ENCODE results near the gene AMBRA1.

Gene AMBRA1

DNA sequence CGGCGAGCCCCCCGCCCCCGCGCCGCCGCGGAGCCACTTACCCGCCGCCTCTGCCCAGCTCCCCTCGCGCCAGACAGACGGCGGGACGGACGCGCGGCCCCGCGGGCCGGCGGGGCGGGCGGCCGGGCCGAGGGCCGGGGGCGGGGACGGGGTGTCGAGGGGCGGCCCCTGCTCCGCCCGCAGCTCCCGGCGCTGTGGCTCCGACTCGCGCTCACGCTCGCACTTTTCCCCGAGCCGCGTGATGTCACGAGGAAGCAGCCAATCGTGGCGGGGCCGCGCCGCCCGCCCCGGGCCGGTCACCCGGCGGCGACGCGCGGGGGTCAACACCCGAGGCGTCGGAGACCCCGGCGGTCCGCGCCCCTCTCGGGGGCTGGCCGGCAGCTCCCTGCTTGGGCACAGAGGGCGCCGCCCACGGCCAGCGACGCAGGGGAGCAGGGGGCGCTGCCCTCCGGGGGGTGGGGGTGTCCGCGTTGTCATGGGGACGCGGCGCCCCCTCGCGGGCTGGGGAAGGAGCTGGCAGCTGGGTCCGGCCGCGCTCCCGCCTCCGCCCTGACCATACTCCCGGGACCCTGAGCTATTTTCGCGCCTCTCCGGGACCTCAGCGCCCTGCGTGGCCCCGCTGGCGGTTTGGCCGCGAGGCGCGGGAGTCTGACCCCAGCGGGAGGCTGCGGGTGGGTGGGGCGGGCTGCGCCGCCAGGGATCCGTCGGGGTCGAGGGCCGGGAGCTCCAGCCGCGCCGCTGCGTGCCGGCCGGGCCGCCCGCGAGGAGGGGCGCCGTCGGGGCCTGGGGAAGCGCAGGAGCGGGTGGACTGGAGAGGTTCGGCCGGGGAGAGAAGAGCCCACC is 202.0 kb downstream of the AMBRA1 start, which contains the start of gene CHRM4:
Gene CHRM4, minus strand, starts transcription at position 199 of the 843 bp plus-strand sequence. CDS start 5,219 bp downstream, outside the sequence.
- DNase-seq: no peak

DNA sequence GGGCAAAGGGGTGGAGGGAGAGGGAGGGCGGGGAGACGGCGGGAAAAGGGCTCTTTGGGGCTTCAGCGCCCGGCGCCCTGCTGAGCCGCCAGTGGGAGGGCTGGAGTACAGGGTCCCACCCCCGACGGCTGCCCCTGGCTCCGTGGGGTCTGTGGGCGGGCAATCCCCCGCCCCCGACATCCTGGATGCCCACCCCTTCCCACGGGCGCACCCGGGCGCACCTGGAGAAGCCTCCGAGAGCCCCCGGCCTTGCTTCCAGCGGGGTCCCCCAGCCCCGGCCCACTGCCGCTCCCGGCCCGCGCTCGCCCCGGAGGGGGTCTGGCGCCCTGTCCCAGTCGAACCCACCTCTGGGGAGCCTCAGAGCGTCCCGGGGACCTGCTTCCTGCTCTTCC is 202.6 kb downstream of the AMBRA1 start:
- no peak for DNase-seq

DNA sequence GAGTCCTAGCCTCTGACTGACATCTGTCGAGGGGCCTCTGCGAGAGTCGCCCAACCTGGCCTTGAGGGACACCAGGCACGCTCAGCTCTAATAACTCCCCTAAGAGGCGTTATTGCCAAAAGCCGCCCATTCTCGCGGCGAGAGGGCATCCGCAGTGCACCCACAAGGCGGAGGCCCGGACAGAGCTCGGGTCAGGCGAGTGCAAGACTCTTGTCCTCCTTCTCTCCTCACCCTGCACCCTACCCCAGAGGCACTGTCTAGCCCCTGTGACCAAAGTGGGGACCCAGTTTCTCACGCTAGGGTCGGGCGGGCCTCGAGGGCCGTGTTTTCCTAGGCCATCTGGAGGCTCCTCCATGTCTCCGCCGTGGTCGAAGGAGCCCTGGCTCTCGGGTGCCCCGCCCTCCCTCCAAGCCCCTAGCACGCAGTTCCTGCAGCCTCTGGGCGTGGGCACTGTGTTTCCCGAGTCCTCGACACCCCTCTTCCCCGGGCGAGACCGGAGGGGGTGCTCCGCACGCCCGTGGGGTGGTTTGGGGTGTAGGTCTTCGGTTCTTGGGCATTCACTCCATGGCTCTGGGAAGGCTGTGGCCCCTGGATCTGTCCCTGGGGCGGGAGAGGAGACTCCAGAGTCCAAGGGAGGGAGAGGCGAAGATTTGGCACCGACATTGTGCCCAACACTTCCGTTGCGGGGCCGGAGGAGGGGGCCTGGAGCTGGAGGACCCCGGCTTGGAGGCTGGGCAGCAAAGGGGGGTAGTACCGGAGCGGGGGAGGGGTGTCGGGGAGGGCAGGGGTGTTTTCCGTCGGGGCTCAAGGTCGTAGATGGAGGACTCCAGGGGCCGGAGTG is 203.3 kb downstream of the AMBRA1 start:
- DNase-seq: no peak

DNA sequence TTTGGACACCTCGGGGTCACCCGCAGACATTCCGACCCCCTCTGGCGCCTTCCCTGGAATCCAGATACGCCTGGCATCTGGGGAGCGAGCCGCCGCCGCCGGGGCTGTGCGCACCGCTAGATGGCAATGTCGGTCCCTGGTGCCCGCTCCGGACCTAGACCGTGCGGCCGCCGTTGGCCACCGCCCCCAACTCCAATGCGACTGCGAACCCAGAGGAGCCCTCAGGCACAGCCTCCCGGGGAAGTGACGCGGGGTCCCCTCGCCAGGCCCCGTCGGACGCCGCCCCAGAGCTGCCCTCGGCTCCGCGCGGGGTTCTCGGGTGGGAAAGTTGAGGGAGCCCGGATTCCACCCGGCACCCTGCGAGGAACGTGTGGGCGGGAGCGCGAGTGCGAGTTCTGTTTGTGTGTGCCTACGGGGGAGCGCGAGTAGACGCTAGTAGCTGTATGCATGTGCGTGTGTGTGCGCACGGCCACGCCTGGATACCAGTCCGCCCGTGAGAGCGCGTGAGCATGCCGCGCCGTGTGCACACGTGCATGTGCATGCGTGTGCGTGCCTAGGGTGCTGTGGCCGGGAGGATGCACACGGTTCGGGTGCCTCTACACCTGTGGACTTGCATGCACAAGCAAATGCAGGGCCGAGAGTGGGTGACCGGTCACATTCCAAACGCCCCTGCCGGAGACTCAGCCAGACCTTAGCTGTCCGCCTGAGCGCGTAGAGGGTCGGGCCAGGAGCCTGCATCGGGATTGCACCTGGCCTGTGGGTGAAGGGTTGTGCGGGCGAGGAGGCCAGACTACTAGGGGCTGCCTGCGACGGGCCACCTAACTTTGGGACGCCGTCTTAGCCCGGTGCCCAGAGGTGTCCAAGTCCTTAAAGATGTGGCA is 204.1 kb downstream of the AMBRA1 start:
- DNase-seq: peak; percentile 61 to 65

DNA sequence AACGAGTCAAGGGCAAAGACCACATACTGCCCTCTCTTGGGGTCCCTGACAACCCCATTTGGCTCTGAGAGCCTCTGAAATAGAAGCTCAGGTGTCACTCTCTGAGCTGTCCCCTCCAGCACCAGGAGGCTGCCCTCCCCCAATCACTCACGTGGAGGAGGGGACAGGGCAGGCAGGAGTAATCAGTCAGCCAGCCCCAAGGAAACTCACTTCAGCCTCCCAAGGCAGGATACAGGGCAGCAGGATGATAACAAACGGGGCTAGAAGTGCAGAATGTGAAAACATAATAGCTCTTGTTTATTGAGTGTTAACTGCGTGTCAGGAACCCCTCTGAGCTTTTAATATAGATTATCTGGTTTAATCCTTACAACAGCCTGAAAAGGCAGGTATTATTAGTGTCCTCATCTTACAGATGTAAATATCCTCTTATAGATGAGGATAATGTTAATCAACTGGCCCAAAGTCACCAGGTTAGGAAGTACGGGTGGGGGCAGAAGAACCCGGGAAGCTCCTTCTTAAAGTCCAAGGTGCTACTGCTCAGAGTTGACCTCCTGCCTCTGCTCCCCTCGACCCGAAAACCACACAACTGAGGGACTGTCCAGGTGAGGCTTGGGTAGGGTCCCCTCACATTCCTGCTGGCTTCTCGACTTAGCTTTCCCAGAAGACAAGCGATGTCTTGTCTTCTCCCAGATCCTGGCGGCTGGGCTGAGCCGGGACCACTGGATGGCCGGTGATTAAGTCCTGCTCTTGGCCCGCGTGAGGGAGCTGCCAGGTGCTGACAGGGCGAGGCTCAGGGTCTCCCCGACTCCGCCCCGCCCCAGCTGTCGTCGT is 205.0 kb downstream of the AMBRA1 start:
- no peak for DNase-seq

DNA sequence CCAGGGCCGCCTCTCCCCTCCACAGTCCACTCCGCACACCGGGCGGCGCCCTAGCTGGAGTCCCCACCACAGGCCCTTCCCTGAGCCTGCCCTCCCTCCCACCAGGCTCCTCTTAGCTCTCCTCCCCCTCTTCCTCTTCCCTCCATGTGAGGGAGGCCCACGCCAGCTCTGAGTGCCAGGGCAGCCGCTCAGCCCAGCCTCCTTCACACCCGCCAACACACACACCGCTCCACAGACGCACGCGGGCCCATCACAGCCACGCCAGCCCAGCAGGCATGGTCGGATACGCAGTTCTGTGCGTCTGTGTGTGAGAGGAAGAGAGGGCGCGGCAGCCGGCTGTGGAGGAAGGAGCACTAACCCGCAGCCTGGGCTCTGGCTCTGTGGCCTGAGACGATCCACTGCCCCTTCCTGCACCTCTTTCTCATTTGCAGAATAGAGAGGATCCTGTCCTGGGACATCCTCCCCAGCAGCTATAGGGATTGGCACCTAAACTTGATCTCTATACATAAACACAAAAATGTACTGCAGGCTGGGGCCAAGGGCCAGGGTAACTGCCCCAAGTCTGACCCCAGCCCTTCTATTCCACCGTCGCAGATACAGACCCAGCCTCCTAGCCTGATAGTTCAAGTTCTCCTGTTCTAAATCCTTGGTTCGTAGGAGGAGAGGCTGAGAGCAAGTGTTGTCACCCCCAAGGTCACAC is 205.8 kb downstream of the AMBRA1 start:
- DNase-seq: no peak

DNA sequence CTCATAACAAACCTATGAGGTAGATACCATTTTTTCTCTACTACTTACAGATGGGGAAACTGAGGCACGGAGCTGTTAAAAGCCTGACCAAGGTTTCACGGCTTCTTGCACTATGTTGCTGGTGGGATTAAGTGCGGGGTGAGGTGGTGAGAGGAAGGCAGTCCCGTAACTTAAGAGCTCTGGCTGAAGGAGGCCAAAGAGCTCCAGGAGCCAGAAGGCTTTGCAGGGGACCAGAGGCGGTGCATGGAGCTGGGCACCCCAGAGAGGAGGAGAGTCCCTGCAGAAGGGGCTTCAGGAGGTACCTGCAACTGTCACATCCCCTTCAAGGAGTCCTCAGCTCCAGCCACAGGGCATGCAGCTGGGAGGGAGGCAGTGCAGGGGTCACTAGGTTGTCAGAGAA is 206.4 kb downstream of the AMBRA1 start:
- DNase-seq: no peak

DNA sequence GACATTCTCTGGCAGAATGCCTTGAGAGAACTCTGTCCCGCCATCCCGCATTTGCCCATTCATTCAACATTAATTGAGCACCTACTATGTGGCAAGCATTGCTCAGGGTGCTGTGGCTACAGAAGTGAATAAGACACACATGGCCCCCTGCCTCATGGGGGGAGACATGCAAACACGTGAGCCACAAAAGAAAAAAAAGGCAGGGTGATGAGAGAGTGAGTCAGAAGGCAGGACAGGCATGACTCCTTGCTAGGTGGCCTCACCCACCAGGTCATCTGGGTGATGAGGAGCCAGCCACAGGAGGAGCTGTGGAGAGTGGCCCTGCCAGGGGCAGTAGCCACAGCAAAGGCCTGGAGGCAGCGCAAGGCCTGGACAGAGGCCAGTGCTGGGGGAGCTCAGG is 207.1 kb downstream of the AMBRA1 start:
- no peak for DNase-seq

DNA sequence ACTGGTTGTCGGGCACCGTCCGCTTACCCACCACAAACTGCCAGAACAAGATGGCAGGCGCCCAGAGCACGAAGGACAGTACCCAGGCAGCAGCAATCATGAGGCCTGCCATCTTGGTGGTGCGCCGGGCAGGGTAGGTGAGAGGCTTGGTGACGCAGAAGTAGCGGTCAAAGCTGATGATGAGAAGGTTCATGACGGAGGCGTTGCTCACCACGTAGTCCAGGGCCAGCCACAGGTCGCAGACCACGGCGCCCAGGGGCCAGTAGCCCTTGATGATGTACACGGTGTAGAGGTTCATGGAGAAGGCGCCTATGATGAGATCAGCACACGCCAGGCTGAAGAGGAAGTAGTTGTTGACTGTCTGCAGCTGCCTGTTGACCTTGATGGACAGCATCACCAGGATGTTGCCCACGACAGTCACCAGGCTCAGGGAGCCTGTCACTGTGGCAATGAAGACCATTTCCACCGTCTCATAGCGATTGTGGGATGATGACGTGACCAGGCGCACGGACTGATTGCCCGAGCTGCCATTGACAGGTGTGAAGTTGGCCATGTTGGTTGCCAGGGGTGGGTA is 207.7 kb downstream of the AMBRA1 start:
- no peak for DNase-seq

DNA sequence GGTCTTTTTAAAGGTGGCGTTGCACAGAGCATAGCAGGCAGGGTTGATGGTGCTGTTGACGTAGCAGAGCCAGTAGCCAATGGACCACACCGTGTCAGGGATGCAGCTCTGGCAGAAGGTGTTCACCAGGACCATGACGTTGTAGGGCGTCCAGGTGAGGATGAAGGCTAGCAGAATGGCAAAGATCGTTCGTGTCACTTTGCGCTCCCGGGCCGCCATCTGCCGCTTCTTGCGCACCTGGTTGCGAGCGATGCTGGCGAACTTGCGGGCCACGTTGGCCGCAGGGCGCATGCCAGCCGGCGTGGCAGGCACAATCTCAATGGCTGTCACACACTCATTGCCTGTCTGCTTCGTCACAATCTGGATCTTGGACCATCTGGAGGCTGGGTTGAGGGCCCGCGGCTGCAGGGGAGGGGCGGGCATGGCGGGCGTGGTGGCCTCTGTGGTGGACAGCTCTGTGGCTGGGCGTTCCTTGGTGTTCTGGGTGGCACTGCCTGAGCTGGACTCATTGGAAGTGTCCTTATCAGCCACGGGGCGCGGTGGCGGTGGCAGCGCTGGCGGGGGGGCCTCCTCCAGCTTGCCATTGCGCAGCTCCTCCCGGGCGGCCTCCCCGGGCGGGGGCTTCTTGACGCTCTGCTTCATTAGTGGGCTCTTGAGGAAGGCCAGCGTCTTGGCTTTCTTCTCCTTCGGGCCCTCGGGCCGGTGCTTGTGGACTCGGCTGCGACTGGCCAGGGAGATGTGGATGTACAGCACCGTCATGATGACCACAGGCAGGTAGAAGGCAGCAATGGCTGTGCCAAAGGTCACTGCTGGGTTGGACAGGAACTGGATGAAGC is 208.4 kb downstream of the AMBRA1 start:
- DNase-seq: no peak

DNA sequence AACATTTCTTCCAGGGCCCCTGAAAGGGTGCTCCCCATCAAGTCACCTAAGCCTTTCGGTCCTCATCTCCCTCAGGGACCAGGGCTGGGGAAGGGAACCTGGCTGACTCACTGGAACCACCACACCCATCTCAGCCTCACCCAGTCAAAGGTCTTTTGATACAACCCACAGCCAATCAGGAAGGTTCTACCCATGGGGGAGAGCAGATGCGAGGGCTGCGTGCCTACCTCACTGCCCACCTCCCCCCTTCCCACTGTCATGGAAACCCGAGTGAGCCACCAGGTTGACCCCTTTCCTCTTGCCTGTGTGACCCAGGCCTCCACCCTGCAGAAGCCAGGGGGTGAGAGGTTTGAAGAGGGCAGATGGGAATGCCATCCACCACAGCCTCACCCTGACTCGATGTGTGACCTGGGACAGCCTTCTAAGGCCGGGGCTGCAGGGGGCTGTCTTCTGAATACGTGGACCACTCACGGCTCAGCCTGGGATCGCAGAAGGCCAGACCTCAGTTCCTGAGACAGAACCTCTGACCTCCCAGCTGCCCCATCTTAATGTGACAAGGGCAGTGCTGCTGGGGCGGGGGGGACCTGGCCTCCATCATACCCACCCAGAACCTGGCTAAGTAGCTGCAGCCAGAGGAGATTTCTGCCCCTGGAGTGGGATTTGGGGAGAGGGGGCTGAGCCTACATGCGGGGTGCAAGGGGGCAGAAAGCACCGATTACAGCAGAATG is 209.7 kb downstream of the AMBRA1 start:
- no peak for DNase-seq

DNA sequence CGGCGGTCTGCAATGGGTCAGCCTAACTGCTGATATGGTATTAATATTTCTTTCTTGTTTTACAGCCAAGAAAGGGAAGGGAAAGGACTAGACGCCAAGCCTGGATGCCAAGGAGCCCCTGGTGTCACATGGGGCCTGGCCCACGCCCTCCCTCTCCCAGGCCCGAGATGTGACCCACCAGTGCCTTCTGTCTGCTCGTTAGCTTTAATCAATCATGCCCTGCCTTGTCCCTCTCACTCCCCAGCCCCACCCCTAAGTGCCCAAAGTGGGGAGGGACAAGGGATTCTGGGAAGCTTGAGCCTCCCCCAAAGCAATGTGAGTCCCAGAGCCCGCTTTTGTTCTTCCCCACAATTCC is 210.4 kb downstream of the AMBRA1 start:
- DNase-seq: no peak

DNA sequence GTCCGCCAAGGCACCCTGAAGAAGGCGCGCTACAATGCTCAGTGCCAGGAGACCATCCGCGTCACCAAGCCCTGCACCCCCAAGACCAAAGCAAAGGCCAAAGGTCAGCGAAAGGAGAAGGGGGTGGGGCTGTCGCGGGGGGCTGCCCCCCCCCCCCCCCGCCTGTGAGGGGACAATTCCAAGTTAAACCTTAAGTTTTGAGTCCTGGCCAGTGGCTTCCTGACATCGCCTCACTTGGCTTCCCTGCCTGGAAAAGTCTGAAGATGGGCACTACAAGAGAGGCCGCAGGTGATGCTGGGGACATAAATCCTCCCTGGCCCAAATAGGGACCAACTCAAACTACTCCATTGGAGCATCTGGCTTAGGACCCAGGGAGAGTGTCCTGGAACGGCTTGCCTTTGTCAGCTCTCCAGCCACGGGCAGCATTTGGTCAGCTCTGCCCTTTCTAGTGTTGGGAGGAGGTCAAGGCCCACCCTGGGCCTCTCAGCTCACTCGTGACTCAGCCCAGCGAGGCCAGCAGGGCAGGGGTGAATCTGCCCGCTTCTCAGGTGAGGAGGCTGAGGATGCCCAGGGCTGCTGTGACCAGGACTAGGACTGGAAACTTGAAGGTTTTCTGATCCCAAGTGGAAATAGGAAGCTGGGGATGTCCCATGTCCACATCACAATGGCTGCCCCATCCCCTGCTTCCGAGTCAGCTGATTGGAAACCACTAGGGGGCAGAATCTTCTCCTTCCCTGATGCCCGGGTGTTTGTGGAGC is 211.0 kb downstream of the AMBRA1 start:
- DNase-seq: no peak

DNA sequence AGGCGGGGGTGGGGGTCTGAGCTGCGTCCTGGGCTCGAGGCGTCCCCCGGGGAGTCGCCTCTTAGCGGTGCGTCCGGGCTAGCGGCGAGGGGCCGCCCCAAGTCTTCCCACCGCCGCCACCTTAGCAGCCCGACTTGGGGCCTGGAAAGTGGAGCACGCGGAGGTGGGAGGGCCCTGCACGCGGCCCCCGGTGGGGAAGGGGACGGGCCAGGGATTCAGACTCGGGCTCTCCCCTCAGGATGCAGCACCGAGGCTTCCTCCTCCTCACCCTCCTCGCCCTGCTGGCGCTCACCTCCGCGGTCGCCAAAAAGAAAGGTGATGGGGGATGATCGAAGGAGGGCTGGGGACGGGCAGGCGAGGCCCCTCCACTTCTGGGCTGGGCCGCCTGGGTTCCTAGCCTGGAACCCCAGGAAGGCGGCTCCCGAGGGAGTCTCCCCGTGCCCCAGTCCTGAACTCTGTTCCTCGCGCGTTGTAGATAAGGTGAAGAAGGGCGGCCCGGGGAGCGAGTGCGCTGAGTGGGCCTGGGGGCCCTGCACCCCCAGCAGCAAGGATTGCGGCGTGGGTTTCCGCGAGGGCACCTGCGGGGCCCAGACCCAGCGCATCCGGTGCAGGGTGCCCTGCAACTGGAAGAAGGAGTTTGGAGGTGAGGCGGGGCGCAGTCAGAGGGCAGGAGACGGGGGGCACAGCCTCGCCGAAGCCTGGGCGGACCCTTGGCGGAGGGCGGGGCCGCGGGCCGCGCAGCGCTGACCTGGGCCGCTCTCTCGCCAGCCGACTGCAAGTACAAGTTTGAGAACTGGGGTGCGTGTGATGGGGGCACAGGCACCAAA is 211.8 kb downstream of the AMBRA1 start:
- no peak for DNase-seq

DNA sequence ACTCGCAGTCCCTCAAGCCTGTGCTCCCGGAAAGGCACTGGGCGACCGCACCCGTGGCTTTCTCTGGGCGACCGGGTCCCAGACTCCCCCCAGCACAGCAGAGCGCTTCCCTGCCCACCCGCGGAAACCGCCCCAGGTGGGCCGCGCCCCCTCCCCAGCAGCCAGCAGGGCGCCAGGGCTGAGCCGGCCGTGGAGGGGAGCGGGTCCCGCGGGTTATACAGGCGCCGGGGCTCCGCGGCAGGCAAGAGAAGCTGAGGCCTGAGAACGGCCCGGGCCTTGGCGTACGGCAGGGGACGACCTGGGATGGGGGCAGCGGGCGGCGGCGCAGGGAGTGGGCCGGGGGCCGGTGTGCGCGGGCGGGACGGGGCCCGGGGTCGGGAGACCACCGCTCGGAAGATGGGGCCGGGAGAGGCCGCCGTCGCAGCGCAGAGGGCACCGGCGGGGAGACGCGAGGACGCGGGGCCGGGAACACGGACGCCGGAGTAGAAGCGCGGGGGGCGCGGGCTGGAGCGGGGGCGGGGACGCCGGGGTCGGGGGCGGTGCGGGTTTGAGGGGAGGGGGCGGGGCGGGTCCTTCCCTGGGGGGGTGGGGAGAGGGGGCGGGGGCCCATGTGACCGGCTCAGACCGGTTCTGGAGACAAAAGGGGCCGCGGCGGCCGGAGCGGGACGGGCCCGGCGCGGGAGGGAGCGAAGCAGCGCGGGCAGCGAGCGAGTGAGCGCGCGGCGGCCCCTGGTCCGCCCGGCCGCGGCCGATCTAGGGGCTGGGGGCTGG is 212.6 kb downstream of the AMBRA1 start, which contains the start of gene MDK:
Gene MDK, plus strand, starts transcription at position 622 of the 771 bp plus-strand sequence. CDS start 389 bp downstream, outside the sequence.
- DNase-seq: no peak

DNA sequence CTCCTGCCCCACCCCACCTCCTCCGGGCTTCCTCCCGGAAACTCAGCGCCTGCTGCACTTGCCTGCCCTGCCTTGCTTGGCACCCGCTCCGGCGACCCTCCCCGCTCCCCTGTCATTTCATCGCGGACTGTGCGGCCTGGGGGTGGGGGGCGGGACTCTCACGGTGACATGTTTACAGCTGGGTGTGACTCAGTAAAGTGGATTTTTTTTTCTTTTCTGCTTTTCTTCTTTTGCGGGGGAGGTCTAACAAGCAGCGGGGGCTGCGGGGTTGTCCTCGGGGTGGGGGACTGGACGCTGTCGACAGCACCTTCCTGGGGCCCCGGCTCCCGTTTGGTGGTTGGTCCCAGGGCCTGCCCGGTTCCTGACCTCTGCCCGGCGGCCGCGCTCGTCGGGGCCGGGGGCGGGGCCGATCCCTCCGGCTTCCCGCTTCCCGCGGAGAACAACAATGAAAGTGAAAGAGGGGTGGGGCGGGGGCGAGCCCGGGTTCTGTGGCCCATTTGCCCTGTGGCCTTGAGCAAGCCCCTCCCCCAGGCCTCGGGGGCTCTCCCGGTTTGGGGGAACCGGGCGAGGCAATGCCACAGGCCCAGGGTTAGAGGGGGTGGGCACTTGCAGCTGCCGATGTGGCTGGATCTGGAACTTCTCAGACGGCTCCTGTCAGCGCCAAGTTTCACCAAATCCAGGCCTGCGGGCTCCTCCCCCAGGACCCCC is 213.3 kb downstream of the AMBRA1 start:
- no peak for DNase-seq

Measured in AML-193 (cell line).